Stomach (tissue), 4 donors: ENCODE measurements around the gene ZNF516.

Experiments
- CTCF ChIP-seq, 7 experiments: fragments of 450-650 bp in 4 of 7; fragments of 200-600 bp in 3 of 7; sonication (generic) in 3 of 7; IDR thresholded peaks; one replicate each; pipeline ENCODE4 v1.5.1; 2016 to 2019; ENCODE audit warnings: antibody characterized with exemption in 7 of 7, control low read depth in 2 of 7, mild to moderate bottlenecking in 1 of 7
- POLR2A ChIP-seq, 4 donors: fragments of 450-650 bp; IDR thresholded peaks; one replicate each; pipeline ENCODE4 v1.6.1; 2016; ENCODE audit warnings: antibody characterized with exemption in 4 of 4, control low read depth in 2 of 4, mild to moderate bottlenecking in 1 of 4, moderate library complexity in 1 of 4
- POLR2AphosphoS5 ChIP-seq, 3 donors: sonication (generic); formaldehyde crosslinking; IDR thresholded peaks; one replicate each; pipeline ENCODE4 v1.6.1; 2016; ENCODE audit warnings: antibody characterized with exemption in 3 of 3

GRCh38 chr18:76498064-76498463, 3.0 kb upstream of the ZNF516 start:
- TF ChIP-seq CTCF (IDR thresholded peaks at IDR 0.05) (no peak), POLR2A (IDR thresholded peaks at IDR 0.05) (no peak), POLR2AphosphoS5 (IDR thresholded peaks at IDR 0.05) (no peak)
